Measurements from ENCODE around the gene MYCBP.

The MYCBP gene

GRCh38 chr1:38826886-38827285 is 46.3 kb downstream of the MYCBP start:
- no peak overlapping the region for H3K4me3 ChIP-seq (replicated peaks in 1 of 2; ENCODE audit: low read depth in 2 of 2, low read length in 2 of 2)
- TF ChIP-seq CTCF (IDR thresholded peaks at IDR 0.05; ENCODE audit: low read depth, low read length), result no peak
- no peak for DNase-seq (ENCODE audit: low read depth in 2 of 2)

GRCh38 chr1:38826262-38826661 is 46.9 kb downstream of the MYCBP start:
- no peak for TF ChIP-seq CTCF (IDR thresholded peaks at IDR 0.05; ENCODE audit: low read depth, low read length)
- DNase-seq (ENCODE audit: low read depth in 2 of 2), result no peak

GRCh38 chr1:38820860-38821259 is 52.3 kb downstream of the MYCBP start:
- no peak for TF ChIP-seq CTCF (IDR thresholded peaks at IDR 0.05; ENCODE audit: low read depth, low read length)
- H3K4me3 ChIP-seq (replicated peaks in 1 of 2; ENCODE audit: low read depth in 2 of 2, low read length in 2 of 2), result no peak overlapping the region
- no peak for DNase-seq (ENCODE audit: low read depth in 2 of 2)

More at GRCh38 chr1:38826262-38826661, 46.9 kb downstream of the MYCBP start:
- H3K4me3 ChIP-seq (replicated peaks in 1 of 2; ENCODE audit: low read depth in 2 of 2, low read length in 2 of 2), result no peak overlapping the region

- no peak overlapping the region for H3K4me3 ChIP-seq (replicated peaks in 1 of 2; ENCODE audit: low read depth in 2 of 2, low read length in 2 of 2)
- TF ChIP-seq CTCF (IDR thresholded peaks at IDR 0.05; ENCODE audit: low read depth, low read length), result no peak
- no peak for DNase-seq (ENCODE audit: low read depth in 2 of 2)
Measured at GRCh38 chr1:38819516-38819915, 53.6 kb downstream of the MYCBP start.

GRCh38 chr1:38819040-38819439 is 54.1 kb downstream of the MYCBP start:
- TF ChIP-seq CTCF (IDR thresholded peaks at IDR 0.05; ENCODE audit: low read depth, low read length), result no peak
- H3K4me3 ChIP-seq (replicated peaks in 1 of 2; ENCODE audit: low read depth in 2 of 2, low read length in 2 of 2), result no peak overlapping the region
- no peak for DNase-seq (ENCODE audit: low read depth in 2 of 2)

- peak; percentile 15 for TF ChIP-seq CTCF (IDR thresholded peaks at IDR 0.05; ENCODE audit: low read depth, low read length)
Measured at GRCh38 chr1:38818175-38818976, 54.8 kb downstream of the MYCBP start.

More at GRCh38 chr1:38818175-38818976, 54.8 kb downstream of the MYCBP start:
- peak in 1 of 2 donors; percentile 19 for DNase-seq (ENCODE audit: low read depth in 2 of 2)
- no peak overlapping the region for H3K4me3 ChIP-seq (replicated peaks in 1 of 2; ENCODE audit: low read depth in 2 of 2, low read length in 2 of 2)
